ENCODE measurements around the gene JMJD6. TPM values are rescaled to one million over a fixed set of nuclear protein-coding genes. Genes with fewer than 3 reads are reported as not detected.

JMJD6 gene
- total and polyA plus RNA-seq, 2 experiments from 2014 or later: 11.4 to 12.8 TPM

DNA sequence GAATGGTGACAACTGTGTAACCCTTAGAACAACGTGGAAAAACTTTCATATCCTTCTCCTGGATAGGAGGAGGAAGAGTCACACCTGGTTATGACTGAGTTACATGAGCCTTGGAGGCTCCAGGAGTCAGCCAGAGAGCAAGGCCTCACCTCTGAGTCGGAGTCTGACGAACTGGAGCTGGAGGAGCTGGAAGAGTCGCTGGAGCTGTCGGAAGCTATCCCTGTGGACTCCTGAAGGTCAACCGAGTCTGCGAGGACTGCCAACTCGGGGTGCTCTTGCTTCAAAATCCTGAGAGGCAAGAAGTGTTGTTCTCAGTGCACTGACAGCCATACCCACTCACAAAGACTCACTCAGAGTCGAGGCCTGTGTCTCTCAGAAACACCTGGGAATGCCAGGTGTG, 6.2 kb downstream of the JMJD6 start:
- Histone ChIP-seq H3K4me2 (no peak overlapping the region), H3K36me3 (ENCODE audit: insufficient read depth) (peaks cover 43% of the 10 kb centered on the region), H3K27ac (ENCODE audit: low read depth) (no peak overlapping the region), H3K27me3 (ENCODE audit: insufficient read depth) (no peaks in the 10 kb centered on the region), H3K9me2 (ENCODE audit: insufficient read depth) (no peaks in the 10 kb centered on the region), H3K79me2 (replicated peaks; ENCODE audit: insufficient read depth) (peaks cover 18% of the 10 kb centered on the region), H4K20me1 (replicated peaks; ENCODE audit: insufficient read depth) (peaks cover 11% of the 10 kb centered on the region; the same call in 1 of the 2 replicates), H3K4me3 (no peak overlapping the region), H3F3A (replicated peaks; ENCODE audit: low read depth) (no peaks in the 10 kb centered on the region), H3K4me1 (ENCODE audit: insufficient read depth) (0 out of 2 replicates have a peak, but pooled peaks cover under 1% of the 10 kb centered on the region), H2AFZ (no peak overlapping the region)
- H3K36me3 Mint-ChIP-seq (ENCODE audit: low read depth): peaks cover 78% of the 10 kb centered on the region
- no peaks in the 10 kb centered on the region for H3K9me3 Mint-ChIP-seq
- H3K4me3 Mint-ChIP-seq: no peak overlapping the region
- H3K27ac Mint-ChIP-seq: no peak overlapping the region
- no peaks in the 10 kb centered on the region for H3K4me1 Mint-ChIP-seq
- peaks cover 3% of the 10 kb centered on the region for H3K27me3 Mint-ChIP-seq (ENCODE audit: insufficient read depth, low read depth, poor library complexity)
- TF ChIP-seq, protein P1, sequence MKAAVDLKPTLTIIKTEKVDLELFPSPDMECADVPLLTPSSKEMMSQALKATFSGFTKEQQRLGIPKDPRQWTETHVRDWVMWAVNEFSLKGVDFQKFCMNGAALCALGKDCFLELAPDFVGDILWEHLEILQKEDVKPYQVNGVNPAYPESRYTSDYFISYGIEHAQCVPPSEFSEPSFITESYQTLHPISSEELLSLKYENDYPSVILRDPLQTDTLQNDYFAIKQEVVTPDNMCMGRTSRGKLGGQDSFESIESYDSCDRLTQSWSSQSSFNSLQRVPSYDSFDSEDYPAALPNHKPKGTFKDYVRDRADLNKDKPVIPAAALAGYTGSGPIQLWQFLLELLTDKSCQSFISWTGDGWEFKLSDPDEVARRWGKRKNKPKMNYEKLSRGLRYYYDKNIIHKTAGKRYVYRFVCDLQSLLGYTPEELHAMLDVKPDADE (IDR thresholded peaks at IDR 0.05): no peak
- TF ChIP-seq, protein P2, sequence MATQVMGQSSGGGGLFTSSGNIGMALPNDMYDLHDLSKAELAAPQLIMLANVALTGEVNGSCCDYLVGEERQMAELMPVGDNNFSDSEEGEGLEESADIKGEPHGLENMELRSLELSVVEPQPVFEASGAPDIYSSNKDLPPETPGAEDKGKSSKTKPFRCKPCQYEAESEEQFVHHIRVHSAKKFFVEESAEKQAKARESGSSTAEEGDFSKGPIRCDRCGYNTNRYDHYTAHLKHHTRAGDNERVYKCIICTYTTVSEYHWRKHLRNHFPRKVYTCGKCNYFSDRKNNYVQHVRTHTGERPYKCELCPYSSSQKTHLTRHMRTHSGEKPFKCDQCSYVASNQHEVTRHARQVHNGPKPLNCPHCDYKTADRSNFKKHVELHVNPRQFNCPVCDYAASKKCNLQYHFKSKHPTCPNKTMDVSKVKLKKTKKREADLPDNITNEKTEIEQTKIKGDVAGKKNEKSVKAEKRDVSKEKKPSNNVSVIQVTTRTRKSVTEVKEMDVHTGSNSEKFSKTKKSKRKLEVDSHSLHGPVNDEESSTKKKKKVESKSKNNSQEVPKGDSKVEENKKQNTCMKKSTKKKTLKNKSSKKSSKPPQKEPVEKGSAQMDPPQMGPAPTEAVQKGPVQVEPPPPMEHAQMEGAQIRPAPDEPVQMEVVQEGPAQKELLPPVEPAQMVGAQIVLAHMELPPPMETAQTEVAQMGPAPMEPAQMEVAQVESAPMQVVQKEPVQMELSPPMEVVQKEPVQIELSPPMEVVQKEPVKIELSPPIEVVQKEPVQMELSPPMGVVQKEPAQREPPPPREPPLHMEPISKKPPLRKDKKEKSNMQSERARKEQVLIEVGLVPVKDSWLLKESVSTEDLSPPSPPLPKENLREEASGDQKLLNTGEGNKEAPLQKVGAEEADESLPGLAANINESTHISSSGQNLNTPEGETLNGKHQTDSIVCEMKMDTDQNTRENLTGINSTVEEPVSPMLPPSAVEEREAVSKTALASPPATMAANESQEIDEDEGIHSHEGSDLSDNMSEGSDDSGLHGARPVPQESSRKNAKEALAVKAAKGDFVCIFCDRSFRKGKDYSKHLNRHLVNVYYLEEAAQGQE (IDR thresholded peaks at IDR 0.05; ENCODE audit: unreplicated experiment): no peak
- no peak for TF ChIP-seq NANOG (IDR thresholded peaks at IDR 0.05; ENCODE audit: borderline replicate concordance)
- no peak for TF ChIP-seq EZH2phosphoT487 (IDR thresholded peaks at IDR 0.05; ENCODE audit: unreplicated experiment)
- TF ChIP-seq POLR2AphosphoS5 (IDR thresholded peaks at IDR 0.05; ENCODE audit: low read depth): no peak
- TF ChIP-seq STAT1 (IDR thresholded peaks at IDR 0.05; ENCODE audit: unreplicated experiment): no peak
- TF ChIP-seq JUNB (IDR thresholded peaks at IDR 0.05; ENCODE audit: unreplicated experiment): no peak
- no peak for TF ChIP-seq EZH2 (IDR thresholded peaks at IDR 0.05; ENCODE audit: low read depth, unreplicated experiment)
- no peak for TF ChIP-seq ZNF462 (CRISPR knock-in tag; IDR thresholded peaks at IDR 0.05)
- TF ChIP-seq ZNF331 (CRISPR knock-in tag; IDR thresholded peaks at IDR 0.05; ENCODE audit: low read depth): no peak
- TF ChIP-seq CTCF (conservative IDR thresholded peaks at IDR 0.05; ENCODE audit: low read depth in 2 of 2): no peak
- TF ChIP-seq ZNF114 (CRISPR knock-in tag; IDR thresholded peaks at IDR 0.05): no peak
- DNase-seq (ENCODE audit: low spot score) (no peak), ATAC-seq (no peak)

Measured in GM23338 (cell line).